Chondrocyte (in vitro differentiated cells): ENCODE results near the gene LGALS12. TPM values are rescaled to one million over a fixed set of nuclear protein-coding genes. Genes with fewer than 3 reads are reported as not detected.

Experiments used
- DNase-seq: peaks from one replicate; pipeline ENCODE4 v3.0.0; 2021; ENCODE audit warnings: mixed read lengths, low spot score
- H3K27ac Mint-ChIP-seq: one replicate; pipeline ENCODE4 v1.8.0; 2021; ENCODE audit warnings: mild to moderate bottlenecking, moderate library complexity, mixed read lengths; ENCODE audit not compliant: unreplicated experiment
- H3K27me3 Mint-ChIP-seq: 2 replicates; pipeline ENCODE4 v1.8.0; 2021; ENCODE audit warnings: low read depth, mixed read lengths
- H3K36me3 Mint-ChIP-seq: 2 replicates; pipeline ENCODE4 v1.8.0; 2021; ENCODE audit warnings: low read depth, mixed read lengths
- H3K4me1 Mint-ChIP-seq: 2 replicates; pipeline ENCODE4 v1.8.0; 2021; ENCODE audit warnings: low read depth, mild to moderate bottlenecking, mixed read lengths
- H3K4me3 Mint-ChIP-seq: one replicate; pipeline ENCODE4 v1.8.0; 2021; ENCODE audit warnings: mild to moderate bottlenecking, moderate library complexity, mixed read lengths; ENCODE audit not compliant: unreplicated experiment
- H3K9me3 Mint-ChIP-seq: 2 replicates; pipeline ENCODE4 v1.8.0; 2021; ENCODE audit warnings: low read depth, mixed read lengths
- total RNA-seq: library from RNA; stranded (reverse); gene quantifications from 3 replicates; pipeline ENCODE4 v1.2.1, GENCODE V29; 2021
- TF ChIP-seq, protein P1 (sequence below): fragments of 200-600 bp; sonication (generic); IDR thresholded peaks from 2 replicates; pipeline ENCODE4 v1.5.0; 2021; ENCODE audit warnings: antibody characterized with exemption, mild to moderate bottlenecking, moderate library complexity

The LGALS12 gene
- total RNA-seq, 1 donor from 2014 or later = not detected

DNA sequence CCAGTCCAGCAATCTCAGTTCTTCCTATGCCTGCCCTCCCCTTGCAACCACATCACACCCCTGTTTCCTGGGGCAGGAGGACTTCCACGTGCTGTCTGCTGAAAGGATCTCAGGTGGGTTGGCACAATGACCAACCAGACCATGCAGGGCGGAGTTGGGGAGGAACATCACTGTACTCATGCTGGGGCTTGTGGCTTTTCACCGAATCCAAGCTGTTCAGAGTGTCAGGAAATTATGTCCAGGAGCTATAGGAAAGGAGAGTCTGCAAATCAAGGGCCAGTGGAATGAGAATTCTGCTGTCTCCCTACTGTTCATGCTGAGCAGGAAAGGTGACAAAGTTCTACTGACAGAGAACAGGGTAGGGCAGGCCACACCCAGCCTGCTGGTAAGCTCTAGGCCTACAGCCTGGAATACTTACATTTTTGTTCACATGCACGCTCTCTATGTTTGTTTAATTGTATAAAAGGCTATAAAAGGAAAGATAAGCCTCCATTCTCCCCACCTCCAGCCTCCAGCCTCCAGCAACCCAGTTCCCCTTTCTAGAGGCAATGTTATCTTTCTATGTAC is 59.0 kb downstream of the LGALS12 start:
- H3K27me3 Mint-ChIP-seq = no peaks in the 10 kb centered on the region
- DNase-seq = no peak
- TF ChIP-seq, protein P1, sequence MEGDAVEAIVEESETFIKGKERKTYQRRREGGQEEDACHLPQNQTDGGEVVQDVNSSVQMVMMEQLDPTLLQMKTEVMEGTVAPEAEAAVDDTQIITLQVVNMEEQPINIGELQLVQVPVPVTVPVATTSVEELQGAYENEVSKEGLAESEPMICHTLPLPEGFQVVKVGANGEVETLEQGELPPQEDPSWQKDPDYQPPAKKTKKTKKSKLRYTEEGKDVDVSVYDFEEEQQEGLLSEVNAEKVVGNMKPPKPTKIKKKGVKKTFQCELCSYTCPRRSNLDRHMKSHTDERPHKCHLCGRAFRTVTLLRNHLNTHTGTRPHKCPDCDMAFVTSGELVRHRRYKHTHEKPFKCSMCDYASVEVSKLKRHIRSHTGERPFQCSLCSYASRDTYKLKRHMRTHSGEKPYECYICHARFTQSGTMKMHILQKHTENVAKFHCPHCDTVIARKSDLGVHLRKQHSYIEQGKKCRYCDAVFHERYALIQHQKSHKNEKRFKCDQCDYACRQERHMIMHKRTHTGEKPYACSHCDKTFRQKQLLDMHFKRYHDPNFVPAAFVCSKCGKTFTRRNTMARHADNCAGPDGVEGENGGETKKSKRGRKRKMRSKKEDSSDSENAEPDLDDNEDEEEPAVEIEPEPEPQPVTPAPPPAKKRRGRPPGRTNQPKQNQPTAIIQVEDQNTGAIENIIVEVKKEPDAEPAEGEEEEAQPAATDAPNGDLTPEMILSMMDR = no peak
- no peaks in the 10 kb centered on the region for H3K36me3 Mint-ChIP-seq
- no peak overlapping the region for H3K27ac Mint-ChIP-seq
- peaks cover 29% of the 10 kb centered on the region for H3K4me1 Mint-ChIP-seq
- no peaks in the 10 kb centered on the region for H3K9me3 Mint-ChIP-seq
- no peak overlapping the region for H3K4me3 Mint-ChIP-seq

Other genes with a start within 250 kb of the LGALS12 start
- gene SLC22A9, start 136.3 kb upstream of the LGALS12 start, total RNA-seq = not detected in 3 replicates
- 0.10 TPM in 1 of 3 replicates, not detected in the others for gene PLAAT5, start 14.9 kb upstream of the LGALS12 start, total RNA-seq
- gene PLAAT4, start 30.7 kb downstream of the LGALS12 start, total RNA-seq = 1.8 to 3.0 TPM (median 2.5 TPM) in 3 replicates
- not detected in 3 replicates for gene PLAAT2, start 57.3 kb downstream of the LGALS12 start, total RNA-seq
- 9.3 to 22.0 TPM (median 21.2 TPM) in 3 replicates for gene PLAAT3, start 108.3 kb downstream of the LGALS12 start, total RNA-seq
- gene ATL3, start 165.3 kb downstream of the LGALS12 start, total RNA-seq = 111 to 137 TPM (median 136 TPM) in 3 replicates
- 88.0 to 88.5 TPM (median 88.5 TPM) in 3 replicates for gene RTN3, start 175.4 kb downstream of the LGALS12 start, total RNA-seq